HepG2 (cell line): ENCODE data around the gene TSEN34. TPM values are rescaled to one million over a fixed set of nuclear protein-coding genes. Genes with fewer than 3 reads are reported as not detected.

Source experiments
- ELF1 ChIP-seq: sonication (generic); formaldehyde crosslinking; IDR thresholded peaks from 2 replicates; pipeline ENCODE4 v1.4.0; 2020; ENCODE audit warnings: missing genetic modification reagents
- FOXO1 ChIP-seq: sonication (generic); formaldehyde crosslinking; IDR thresholded peaks from 2 replicates; pipeline ENCODE4 v1.4.0; 2020; ENCODE audit warnings: missing genetic modification reagents
- HNF1B ChIP-seq: sonication (generic); formaldehyde crosslinking; IDR thresholded peaks from 2 replicates; pipeline ENCODE4 v1.5.1; 2020; ENCODE audit warnings: mild to moderate bottlenecking, moderate library complexity, missing genetic modification reagents
- JUNB ChIP-seq: sonication (generic); formaldehyde crosslinking; IDR thresholded peaks from 2 replicates; pipeline ENCODE4 v1.8.0; 2022; ENCODE audit warnings: missing genetic modification reagents, mild to moderate bottlenecking, borderline replicate concordance
- MXD4 ChIP-seq: IDR thresholded peaks from 2 replicates; pipeline ENCODE4 v1.6.1; 2016; ENCODE audit warnings: mild to moderate bottlenecking, missing biosample characterization, missing genetic modification reagents
- NFE2L2 ChIP-seq: fragments of 150-350 bp; IDR thresholded peaks from 2 replicates; pipeline ENCODE4 v1.6.1; 2014; ENCODE audit warnings: low read length
- PATZ1 ChIP-seq: sonication (generic); formaldehyde crosslinking; IDR thresholded peaks from 2 replicates; pipeline ENCODE4 v1.4.0; 2020; ENCODE audit warnings: missing genetic modification reagents
- POLR2G ChIP-seq: fragments of 200-400 bp; formaldehyde crosslinking; IDR thresholded peaks from 2 replicates; pipeline ENCODE4 v1.6.1; 2018; ENCODE audit warnings: mild to moderate bottlenecking, low read depth, low read length, moderate library complexity
- SMAD1 ChIP-seq: sonication (generic); formaldehyde crosslinking; IDR thresholded peaks from 2 replicates; pipeline ENCODE4 v1.4.0; 2020; ENCODE audit warnings: missing genetic modification reagents, low read depth, mild to moderate bottlenecking, borderline replicate concordance
- TBP ChIP-seq: sonication (generic); formaldehyde crosslinking; IDR thresholded peaks from 2 replicates; pipeline ENCODE4 v1.5.0; 2020; ENCODE audit warnings: missing genetic modification reagents
- ZNF558 ChIP-seq: sonication (generic); formaldehyde crosslinking; IDR thresholded peaks from 2 replicates; pipeline ENCODE4 v1.9.0; 2022; ENCODE audit warnings: mild to moderate bottlenecking, missing genetic modification reagents, borderline replicate concordance
- polyA plus RNA-seq, 8 experiments: library from polyadenylated mRNA; depleted of rRNA in 3 of 8; stranded (reverse) in 7 of 8; unstranded in 1 of 8; fragments of >200 nt; fragmentation: Illumina TruSeq in 4 of 8; extraction: Trizol in 4 of 8; gene quantifications; 2 replicates each; pipeline versions ENCODE4 v1.2.1 to v1.2.3, GENCODE V29; 2011 to 2016; ENCODE audit warnings: low read depth in 4 of 8, missing spikeins in 1 of 8, mixed read lengths in 1 of 8; ENCODE audit not compliant: insufficient read depth in 1 of 8
- total RNA-seq, 5 experiments: library from RNA; depleted of rRNA; stranded (reverse); fragments of >200 nt; fragmentation: Illumina TruSeq; extraction: Trizol; gene quantifications; 2 replicates each; pipeline ENCODE4 v1.2.3, GENCODE V29; 2016; ENCODE audit warnings: low read depth in 1 of 5
- TF ChIP-seq, protein P1 (sequence below): sonication (generic); formaldehyde crosslinking; IDR thresholded peaks from 2 replicates; pipeline ENCODE4 v1.8.0; 2022; ENCODE audit warnings: mild to moderate bottlenecking, missing genetic modification reagents, moderate library complexity
- TF ChIP-seq, protein P2 (sequence below): sonication (generic); formaldehyde crosslinking; IDR thresholded peaks from 2 replicates; pipeline ENCODE4 v1.8.0; 2022; ENCODE audit warnings: mild to moderate bottlenecking, missing genetic modification reagents
- TF ChIP-seq, protein P3 (sequence below): sonication (generic); formaldehyde crosslinking; IDR thresholded peaks from 2 replicates; pipeline ENCODE4 v1.5.0; 2020; ENCODE audit warnings: mild to moderate bottlenecking, missing genetic modification reagents
- TF ChIP-seq, protein P4 (sequence below): sonication (generic); formaldehyde crosslinking; conservative IDR thresholded peaks from 2 replicates; pipeline ENCODE4 v1.4.0; 2020; ENCODE audit warnings: missing genetic modification reagents
- TF ChIP-seq, protein P5 (sequence below): conservative IDR thresholded peaks from 2 replicates; pipeline ENCODE4 v1.6.1; 2018; ENCODE audit warnings: missing genetic modification reagents

The TSEN34 gene
- total and polyA plus RNA-seq, 2 of the 13 experiments (the other 11 are each of a cell fraction or from before 2014, with no cell fraction given): 55.1 to 65.4 TPM

DNA sequence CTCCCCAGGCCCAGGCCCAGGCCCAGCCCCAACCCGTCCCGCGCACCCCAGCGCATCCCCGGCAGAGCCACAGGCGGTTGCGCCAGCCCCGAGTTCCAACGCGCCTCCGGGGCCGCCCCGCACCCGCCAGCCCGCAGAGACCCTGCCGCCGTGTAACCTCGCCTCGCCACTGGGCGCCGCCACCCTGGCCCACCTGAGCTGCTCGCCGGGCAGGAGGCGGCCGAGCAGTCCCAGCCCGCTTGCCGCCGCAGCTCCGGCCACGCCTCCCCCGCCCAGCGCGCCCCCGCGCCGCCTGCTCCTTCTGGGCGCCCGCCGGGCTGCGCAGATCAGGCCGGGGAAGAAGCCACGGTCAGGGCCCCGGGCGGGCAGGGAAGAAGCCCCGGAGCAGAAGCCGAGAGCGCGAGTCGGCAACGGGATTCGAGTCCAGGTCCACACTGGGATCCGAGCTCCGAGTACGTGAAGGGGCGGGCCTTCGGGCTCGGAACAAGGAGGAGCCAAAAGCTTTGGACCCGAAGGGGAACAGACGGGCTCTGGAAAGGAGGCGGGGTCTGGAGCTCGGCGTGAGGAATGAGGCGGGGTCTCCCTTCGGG, 1.9 kb upstream of the TSEN34 start, which contains the start of gene MBOAT7 (continued):
- TF ChIP-seq HNF1B (CRISPR knock-in tag): peak; percentile 65
- TF ChIP-seq FOXO1 (CRISPR knock-in tag): no peak; the same call in 1 of the 2 replicates
- TF ChIP-seq, protein P1, sequence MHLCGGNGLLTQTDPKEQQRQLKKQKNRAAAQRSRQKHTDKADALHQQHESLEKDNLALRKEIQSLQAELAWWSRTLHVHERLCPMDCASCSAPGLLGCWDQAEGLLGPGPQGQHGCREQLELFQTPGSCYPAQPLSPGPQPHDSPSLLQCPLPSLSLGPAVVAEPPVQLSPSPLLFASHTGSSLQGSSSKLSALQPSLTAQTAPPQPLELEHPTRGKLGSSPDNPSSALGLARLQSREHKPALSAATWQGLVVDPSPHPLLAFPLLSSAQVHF (CRISPR knock-in tag): no peak
- TF ChIP-seq ZNF558: no peak
- TF ChIP-seq MXD4 (CRISPR knock-in tag): no peak; the same call in 1 of the 2 replicates
- TF ChIP-seq NFE2L2: no peak
- TF ChIP-seq JUNB (CRISPR knock-in tag): no peak
- TF ChIP-seq POLR2G: peak; percentile 80
- TF ChIP-seq, protein P2, sequence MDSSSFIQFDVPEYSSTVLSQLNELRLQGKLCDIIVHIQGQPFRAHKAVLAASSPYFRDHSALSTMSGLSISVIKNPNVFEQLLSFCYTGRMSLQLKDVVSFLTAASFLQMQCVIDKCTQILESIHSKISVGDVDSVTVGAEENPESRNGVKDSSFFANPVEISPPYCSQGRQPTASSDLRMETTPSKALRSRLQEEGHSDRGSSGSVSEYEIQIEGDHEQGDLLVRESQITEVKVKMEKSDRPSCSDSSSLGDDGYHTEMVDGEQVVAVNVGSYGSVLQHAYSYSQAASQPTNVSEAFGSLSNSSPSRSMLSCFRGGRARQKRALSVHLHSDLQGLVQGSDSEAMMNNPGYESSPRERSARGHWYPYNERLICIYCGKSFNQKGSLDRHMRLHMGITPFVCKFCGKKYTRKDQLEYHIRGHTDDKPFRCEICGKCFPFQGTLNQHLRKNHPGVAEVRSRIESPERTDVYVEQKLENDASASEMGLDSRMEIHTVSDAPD (CRISPR knock-in tag): no peak
- TF ChIP-seq, protein P3, sequence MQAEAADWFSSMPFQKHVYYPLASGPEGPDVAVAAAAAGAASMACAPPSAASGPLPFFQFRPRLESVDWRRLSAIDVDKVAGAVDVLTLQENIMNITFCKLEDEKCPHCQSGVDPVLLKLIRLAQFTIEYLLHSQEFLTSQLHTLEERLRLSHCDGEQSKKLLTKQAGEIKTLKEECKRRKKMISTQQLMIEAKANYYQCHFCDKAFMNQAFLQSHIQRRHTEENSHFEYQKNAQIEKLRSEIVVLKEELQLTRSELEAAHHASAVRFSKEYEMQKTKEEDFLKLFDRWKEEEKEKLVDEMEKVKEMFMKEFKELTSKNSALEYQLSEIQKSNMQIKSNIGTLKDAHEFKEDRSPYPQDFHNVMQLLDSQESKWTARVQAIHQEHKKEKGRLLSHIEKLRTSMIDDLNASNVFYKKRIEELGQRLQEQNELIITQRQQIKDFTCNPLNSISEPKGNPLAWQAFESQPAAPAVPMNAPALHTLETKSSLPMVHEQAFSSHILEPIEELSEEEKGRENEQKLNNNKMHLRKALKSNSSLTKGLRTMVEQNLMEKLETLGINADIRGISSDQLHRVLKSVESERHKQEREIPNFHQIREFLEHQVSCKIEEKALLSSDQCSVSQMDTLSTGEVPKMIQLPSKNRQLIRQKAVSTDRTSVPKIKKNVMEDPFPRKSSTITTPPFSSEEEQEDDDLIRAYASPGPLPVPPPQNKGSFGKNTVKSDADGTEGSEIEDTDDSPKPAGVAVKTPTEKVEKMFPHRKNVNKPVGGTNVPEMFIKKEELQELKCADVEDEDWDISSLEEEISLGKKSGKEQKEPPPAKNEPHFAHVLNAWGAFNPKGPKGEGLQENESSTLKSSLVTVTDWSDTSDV (CRISPR knock-in tag): no peak
- peak; percentile 52 for TF ChIP-seq PATZ1 (CRISPR knock-in tag)
- TF ChIP-seq, protein P4, sequence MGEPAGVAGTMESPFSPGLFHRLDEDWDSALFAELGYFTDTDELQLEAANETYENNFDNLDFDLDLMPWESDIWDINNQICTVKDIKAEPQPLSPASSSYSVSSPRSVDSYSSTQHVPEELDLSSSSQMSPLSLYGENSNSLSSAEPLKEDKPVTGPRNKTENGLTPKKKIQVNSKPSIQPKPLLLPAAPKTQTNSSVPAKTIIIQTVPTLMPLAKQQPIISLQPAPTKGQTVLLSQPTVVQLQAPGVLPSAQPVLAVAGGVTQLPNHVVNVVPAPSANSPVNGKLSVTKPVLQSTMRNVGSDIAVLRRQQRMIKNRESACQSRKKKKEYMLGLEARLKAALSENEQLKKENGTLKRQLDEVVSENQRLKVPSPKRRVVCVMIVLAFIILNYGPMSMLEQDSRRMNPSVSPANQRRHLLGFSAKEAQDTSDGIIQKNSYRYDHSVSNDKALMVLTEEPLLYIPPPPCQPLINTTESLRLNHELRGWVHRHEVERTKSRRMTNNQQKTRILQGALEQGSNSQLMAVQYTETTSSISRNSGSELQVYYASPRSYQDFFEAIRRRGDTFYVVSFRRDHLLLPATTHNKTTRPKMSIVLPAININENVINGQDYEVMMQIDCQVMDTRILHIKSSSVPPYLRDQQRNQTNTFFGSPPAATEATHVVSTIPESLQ (CRISPR knock-in tag): no peak
- TF ChIP-seq ELF1 (CRISPR knock-in tag): no peak
- TF ChIP-seq TBP (CRISPR knock-in tag): no peak
- TF ChIP-seq, protein P5, sequence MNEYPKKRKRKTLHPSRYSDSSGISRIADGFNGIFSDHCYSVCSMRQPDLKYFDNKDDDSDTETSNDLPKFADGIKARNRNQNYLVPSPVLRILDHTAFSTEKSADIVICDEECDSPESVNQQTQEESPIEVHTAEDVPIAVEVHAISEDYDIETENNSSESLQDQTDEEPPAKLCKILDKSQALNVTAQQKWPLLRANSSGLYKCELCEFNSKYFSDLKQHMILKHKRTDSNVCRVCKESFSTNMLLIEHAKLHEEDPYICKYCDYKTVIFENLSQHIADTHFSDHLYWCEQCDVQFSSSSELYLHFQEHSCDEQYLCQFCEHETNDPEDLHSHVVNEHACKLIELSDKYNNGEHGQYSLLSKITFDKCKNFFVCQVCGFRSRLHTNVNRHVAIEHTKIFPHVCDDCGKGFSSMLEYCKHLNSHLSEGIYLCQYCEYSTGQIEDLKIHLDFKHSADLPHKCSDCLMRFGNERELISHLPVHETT (CRISPR knock-in tag): 0 out of 2 replicates have a peak, but pooled peaks have one; percentile 42
- peak; percentile 69; the same call in 1 of the 2 replicates for TF ChIP-seq SMAD1 (CRISPR knock-in tag)
